ENCODE measurements around the gene G6PC1. TPM values are rescaled to one million over a fixed set of nuclear protein-coding genes. Genes with fewer than 3 reads are reported as not detected.
"Not testable (repeated sequence)": the region's sequence is repeated elsewhere in the genome, so short reads cannot be mapped to it uniquely, and the experiment has no call there.

The G6PC1 gene
- total RNA-seq, 1 donor from 2014 or later: not detected

GRCh38 chr17:42866631-42867575 is 33.7 kb upstream of the G6PC1 start:
- no peak for DNase-seq (ENCODE audit: low read depth)
- no peak overlapping the region for H3K4me3 ChIP-seq (ENCODE audit: low read depth, low read length)

GRCh38 chr17:42867694-42868261 is 32.8 kb upstream of the G6PC1 start:
- H3K4me3 ChIP-seq (ENCODE audit: low read depth, low read length); H3K36me3 ChIP-seq (ENCODE audit: control insufficient read depth, insufficient read depth, low read length); H3K27me3 ChIP-seq (ENCODE audit: control insufficient read depth, insufficient read depth, low read length); DNase-seq (ENCODE audit: low read depth): not testable (repeated sequence)

More at GRCh38 chr17:42866631-42867575, 33.7 kb upstream of the G6PC1 start:
- TF ChIP-seq CTCF (IDR thresholded peaks at IDR 0.05; ENCODE audit: insufficient read depth, low read length, poor library complexity, severe bottlenecking): no peak
- Histone ChIP-seq H3K36me3 (ENCODE audit: control insufficient read depth, insufficient read depth, low read length) (no peaks in the 10 kb centered on the region), H3K27me3 (ENCODE audit: control insufficient read depth, insufficient read depth, low read length) (peaks cover 2% of the 10 kb centered on the region)

- H3K27me3 ChIP-seq (ENCODE audit: control insufficient read depth, insufficient read depth, low read length): peaks cover 2% of the 10 kb centered on the region
- TF ChIP-seq CTCF (IDR thresholded peaks at IDR 0.05; ENCODE audit: insufficient read depth, low read length, poor library complexity, severe bottlenecking): no peak
- no peak for DNase-seq (ENCODE audit: low read depth)
Observed at GRCh38 chr17:42868338-42868737, 32.3 kb upstream of the G6PC1 start.

GRCh38 chr17:42871647-42872046 is 29.0 kb upstream of the G6PC1 start:
- peaks cover 2% of the 10 kb centered on the region for H3K27me3 ChIP-seq (ENCODE audit: control insufficient read depth, insufficient read depth, low read length)
- TF ChIP-seq CTCF (IDR thresholded peaks at IDR 0.05; ENCODE audit: insufficient read depth, low read length, poor library complexity, severe bottlenecking): no peak
- no peak overlapping the region for H3K4me3 ChIP-seq (ENCODE audit: low read depth, low read length)
- no peak for DNase-seq (ENCODE audit: low read depth)
- H3K36me3 ChIP-seq (ENCODE audit: control insufficient read depth, insufficient read depth, low read length): no peaks in the 10 kb centered on the region

More at GRCh38 chr17:42868338-42868737, 32.3 kb upstream of the G6PC1 start:
- Histone ChIP-seq H3K36me3 (ENCODE audit: control insufficient read depth, insufficient read depth, low read length) (no peaks in the 10 kb centered on the region), H3K4me3 (ENCODE audit: low read depth, low read length) (no peak overlapping the region)

- H3K36me3 ChIP-seq (ENCODE audit: control insufficient read depth, insufficient read depth, low read length): no peaks in the 10 kb centered on the region
- peaks cover 8% of the 10 kb centered on the region for H3K27me3 ChIP-seq (ENCODE audit: control insufficient read depth, insufficient read depth, low read length)
- no peak overlapping the region for H3K4me3 ChIP-seq (ENCODE audit: low read depth, low read length)
- DNase-seq (ENCODE audit: low read depth): no peak
- no peak for TF ChIP-seq CTCF (IDR thresholded peaks at IDR 0.05; ENCODE audit: insufficient read depth, low read length, poor library complexity, severe bottlenecking)
Observed at GRCh38 chr17:42872251-42872965, 28.2 kb upstream of the G6PC1 start.

GRCh38 chr17:42873315-42873714 is 27.3 kb upstream of the G6PC1 start:
- H3K4me3 ChIP-seq (ENCODE audit: low read depth, low read length): no peak overlapping the region
- no peaks in the 10 kb centered on the region for H3K36me3 ChIP-seq (ENCODE audit: control insufficient read depth, insufficient read depth, low read length)
- peaks cover 15% of the 10 kb centered on the region for H3K27me3 ChIP-seq (ENCODE audit: control insufficient read depth, insufficient read depth, low read length)
- TF ChIP-seq CTCF (IDR thresholded peaks at IDR 0.05; ENCODE audit: insufficient read depth, low read length, poor library complexity, severe bottlenecking): no peak
- DNase-seq (ENCODE audit: low read depth): no peak

GRCh38 chr17:42873932-42874695 is 26.5 kb upstream of the G6PC1 start:
- H3K27me3 ChIP-seq (ENCODE audit: control insufficient read depth, insufficient read depth, low read length): peaks cover 20% of the 10 kb centered on the region
- H3K4me3 ChIP-seq (ENCODE audit: low read depth, low read length); H3K36me3 ChIP-seq (ENCODE audit: control insufficient read depth, insufficient read depth, low read length); DNase-seq (ENCODE audit: low read depth): not testable (repeated sequence)

Data from kidney epithelial cell (primary cell).